A549 treated with RU486 at 1 μM for 4 hours (cell line): ENCODE data around the gene PSMC3. TPM values are rescaled to one million over a fixed set of nuclear protein-coding genes. Genes with fewer than 3 reads are reported as not detected.

Source experiments
- total RNA-seq: library from RNA; stranded (reverse); fragments of 200-300 nt; extraction: Qiagen RNA extraction; gene quantifications from 5 replicates; pipeline ENCODE4 v1.2.3, GENCODE V29; 2022; ENCODE audit warnings: low read depth

Gene PSMC3
- 184 to 261 TPM (median 197 TPM) in 5 replicates for total RNA-seq

GRCh38 chr11:47426062-47426956 lies at the start of gene PSMC3:
PSMC3 (minus strand) TSS chr11:47426439; CDS start chr11:47426279, 160 bp downstream.

GRCh38 chr11:47448566-47449427 lies 22.6 kb upstream of the PSMC3 start, which contains the start of gene RAPSN:
RAPSN (minus strand) TSS chr11:47449136; CDS start chr11:47448964, 172 bp downstream.

GRCh38 chr11:47407746-47408590 lies 18.3 kb downstream of the PSMC3 start, which contains the start of gene SLC39A13:
SLC39A13 (plus strand) TSS chr11:47408590; CDS start chr11:47410095, 1,505 bp downstream.

GRCh38 chr11:47378010-47378835 lies 48.0 kb downstream of the PSMC3 start, which contains the start of gene SPI1:
SPI1 (minus strand) TSS chr11:47378547; CDS start chr11:47378353, 194 bp downstream.

Other genes with a start within 250 kb of the PSMC3 start
- gene ARFGAP2, start 249.6 kb downstream of the PSMC3 start, total RNA-seq, result 25.2 to 32.3 TPM (median 26.7 TPM) in 5 replicates
- gene PACSIN3, start 240.0 kb downstream of the PSMC3 start, total RNA-seq, result 25.9 to 33.8 TPM (median 30.6 TPM) in 5 replicates
- gene DDB2, start 211.5 kb downstream of the PSMC3 start, total RNA-seq, result 82.8 to 107 TPM (median 88.0 TPM) in 5 replicates
- gene ACP2, start 177.6 kb downstream of the PSMC3 start, total RNA-seq, result 20.8 to 31.1 TPM (median 23.0 TPM) in 5 replicates
- gene NR1H3, start 168.4 kb downstream of the PSMC3 start, total RNA-seq, result 10.1 to 17.8 TPM (median 14.7 TPM) in 5 replicates
- 20.4 to 23.7 TPM (median 22.1 TPM) in 5 replicates for gene MADD, start 156.3 kb downstream of the PSMC3 start, total RNA-seq
- gene MYBPC3, start 73.7 kb downstream of the PSMC3 start, total RNA-seq, result 0.06 to 0.13 TPM (median 0.08 TPM) in 5 replicates
- gene SPI1, start 47.9 kb downstream of the PSMC3 start, total RNA-seq, result 0.09 TPM in 1 of 5 replicates, not detected in the others
- gene SLC39A13, start 17.8 kb downstream of the PSMC3 start, total RNA-seq, result 38.8 to 55.3 TPM (median 43.5 TPM) in 5 replicates
- 0.07 TPM in 1 of 5 replicates, not detected in the others for gene RAPSN, start 22.7 kb upstream of the PSMC3 start, total RNA-seq
- 40.4 to 54.4 TPM (median 48.2 TPM) in 5 replicates for gene CELF1, start 126.7 kb upstream of the PSMC3 start, total RNA-seq
- 57.9 to 80.3 TPM (median 79.2 TPM) in 5 replicates for gene PTPMT1, start 139.2 kb upstream of the PSMC3 start, total RNA-seq
- gene KBTBD4, start 152.5 kb upstream of the PSMC3 start, total RNA-seq, result 16.6 to 19.1 TPM (median 18.0 TPM) in 5 replicates
- gene NDUFS3, start 152.6 kb upstream of the PSMC3 start, total RNA-seq, result 104 to 151 TPM (median 132 TPM) in 5 replicates
- 0.07 TPM in 1 of 5 replicates, not detected in the others for gene FAM180B, start 160.2 kb upstream of the PSMC3 start, total RNA-seq
- 0.13 to 0.22 TPM in 2 of 5 replicates, not detected in the others for gene C1QTNF4, start 168.0 kb upstream of the PSMC3 start, total RNA-seq
- gene MTCH2, start 216.1 kb upstream of the PSMC3 start, total RNA-seq, result 117 to 197 TPM (median 126 TPM) in 5 replicates